Adrenal gland (tissue), 5 donors: ENCODE data around the gene EIF3F.

Experiments
- POLR2A ChIP-seq, 2 donors: fragments of 450-650 bp; IDR thresholded peaks; one replicate each; pipeline ENCODE4 v1.6.1; 2017; ENCODE audit warnings: antibody characterized with exemption in 2 of 2, mild to moderate bottlenecking in 2 of 2, moderate library complexity in 1 of 2
- TF ChIP-seq, protein P1 (sequence below), 6 experiments: fragments of 450-650 bp in 4 of 6; fragments of 200-600 bp in 2 of 6; sonication (generic) in 1 of 6; IDR thresholded peaks; 1 replicate in 5 of 6; 2 replicates in 1 of 6; pipeline versions ENCODE4 v1.5.1 to v1.8.0; 2016 to 2021; ENCODE audit warnings: antibody characterized with exemption in 6 of 6, mild to moderate bottlenecking in 2 of 6, moderate library complexity in 1 of 6
- donor health status: DM: no; HTN: no; CAD: no.

DNA sequence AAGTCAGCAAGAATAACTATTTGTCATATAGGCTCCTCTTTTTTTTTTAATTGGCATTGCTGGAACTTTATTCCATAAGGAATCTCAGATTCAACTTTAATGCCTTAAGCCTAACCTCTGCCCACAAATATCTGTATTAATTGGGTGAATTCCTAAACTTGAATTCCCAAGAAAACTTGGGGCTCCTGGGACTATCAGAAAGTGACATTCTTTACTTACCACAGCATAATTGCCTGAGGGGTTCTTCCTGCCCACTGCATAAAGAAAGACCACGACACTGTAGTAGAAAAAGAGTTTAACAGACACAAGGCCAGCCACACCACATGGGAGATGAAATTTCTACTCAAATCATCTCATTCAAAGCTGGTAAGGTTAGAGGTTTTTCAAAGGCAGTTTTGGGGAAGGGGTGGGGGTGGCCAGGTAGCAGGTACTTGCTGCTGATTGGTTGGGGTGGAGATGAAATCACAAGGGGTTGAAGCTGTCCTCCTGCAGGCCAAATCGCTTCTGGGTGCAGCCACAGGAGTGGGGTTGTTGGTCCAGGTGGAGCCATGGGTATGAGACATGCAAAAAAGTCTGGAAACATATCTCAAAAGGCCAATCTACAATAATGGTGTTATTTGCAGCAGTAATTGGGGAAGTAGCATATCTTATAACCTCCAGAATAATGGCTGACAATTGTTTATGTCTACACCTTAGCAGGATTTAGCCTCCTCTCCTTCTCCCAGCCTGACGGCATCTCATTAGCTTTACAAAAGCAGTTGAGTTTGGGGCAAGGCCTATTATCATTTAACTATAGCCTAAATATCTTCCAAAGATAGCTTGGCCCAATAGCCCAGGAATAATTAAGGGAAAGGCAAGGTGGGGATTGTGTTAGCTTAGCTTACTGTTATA is 17.1 kb upstream of the EIF3F start:
- TF ChIP-seq, protein P1, sequence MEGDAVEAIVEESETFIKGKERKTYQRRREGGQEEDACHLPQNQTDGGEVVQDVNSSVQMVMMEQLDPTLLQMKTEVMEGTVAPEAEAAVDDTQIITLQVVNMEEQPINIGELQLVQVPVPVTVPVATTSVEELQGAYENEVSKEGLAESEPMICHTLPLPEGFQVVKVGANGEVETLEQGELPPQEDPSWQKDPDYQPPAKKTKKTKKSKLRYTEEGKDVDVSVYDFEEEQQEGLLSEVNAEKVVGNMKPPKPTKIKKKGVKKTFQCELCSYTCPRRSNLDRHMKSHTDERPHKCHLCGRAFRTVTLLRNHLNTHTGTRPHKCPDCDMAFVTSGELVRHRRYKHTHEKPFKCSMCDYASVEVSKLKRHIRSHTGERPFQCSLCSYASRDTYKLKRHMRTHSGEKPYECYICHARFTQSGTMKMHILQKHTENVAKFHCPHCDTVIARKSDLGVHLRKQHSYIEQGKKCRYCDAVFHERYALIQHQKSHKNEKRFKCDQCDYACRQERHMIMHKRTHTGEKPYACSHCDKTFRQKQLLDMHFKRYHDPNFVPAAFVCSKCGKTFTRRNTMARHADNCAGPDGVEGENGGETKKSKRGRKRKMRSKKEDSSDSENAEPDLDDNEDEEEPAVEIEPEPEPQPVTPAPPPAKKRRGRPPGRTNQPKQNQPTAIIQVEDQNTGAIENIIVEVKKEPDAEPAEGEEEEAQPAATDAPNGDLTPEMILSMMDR (IDR thresholded peaks at IDR 0.05): no peak
- no peak for TF ChIP-seq POLR2A (IDR thresholded peaks at IDR 0.05)
